ENCODE results near the gene AOX1. TPM values are rescaled to one million over a fixed set of nuclear protein-coding genes. Genes with fewer than 3 reads are reported as not detected.
"Not testable (repeated sequence)": the region's sequence is repeated elsewhere in the genome, so short reads cannot be mapped to it uniquely, and the experiment has no call there.

AOX1 gene
- total and polyA plus RNA-seq, 5 experiments from 2014 or later, result not detected

DNA sequence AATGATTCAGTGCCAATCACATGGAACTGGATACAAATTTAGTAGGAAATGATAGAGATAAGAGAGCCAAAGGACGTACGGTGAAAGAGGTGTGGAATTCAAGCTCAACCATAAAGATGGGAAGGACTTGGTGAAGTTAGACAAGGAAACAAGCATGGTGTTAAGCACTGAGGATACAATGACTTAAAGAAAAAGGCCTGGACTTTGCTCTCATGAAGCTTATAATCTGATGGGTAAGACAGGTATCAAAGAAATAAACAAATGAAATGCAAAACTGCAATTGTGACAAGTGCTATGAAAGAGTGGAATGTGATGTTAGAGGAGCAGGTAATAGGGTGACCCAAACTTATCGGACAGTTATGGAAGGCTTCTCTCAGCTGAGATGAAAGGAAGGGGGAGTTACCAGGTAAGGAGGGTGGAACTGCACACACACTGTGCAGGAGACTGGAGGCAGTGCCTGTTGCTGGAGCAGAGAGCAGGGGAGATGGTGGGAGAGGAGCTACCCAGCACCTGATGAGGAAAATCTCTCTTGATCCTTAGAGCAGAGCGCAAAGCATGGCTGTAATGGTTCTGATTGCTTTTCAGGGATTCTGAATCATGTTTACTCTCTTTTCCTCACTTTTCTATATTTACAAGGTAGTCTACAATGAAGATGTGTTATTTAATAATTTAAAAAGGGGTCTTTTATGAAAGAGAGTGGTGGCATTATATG is 118.3 kb downstream of the AOX1 start:
- Mint-ChIP-seq H3K9me3 (no peaks in the 10 kb centered on the region), H3K27me3 (peaks cover 0 to 9% (median 4%) of the 10 kb centered on the region in 5 donors), H3K4me1 (peaks cover 0 to 9% (median 2%) of the 10 kb centered on the region in 4 donors), H3K4me3 (no peak overlapping the region), H3K36me3 (no peaks in the 10 kb centered on the region), H3K27ac (no peak overlapping the region)
- ATAC-seq (no peak), DNase-seq (no peak)
- POLR2A ChIA-PET, result no interaction called here

- H3K27me3 Mint-ChIP-seq, result peaks cover 0 to 9% (median 4%) of the 10 kb centered on the region in 5 donors
- peak overlapping the region in 2 of 10 donors; percentile 7 to 39 for H3K27ac Mint-ChIP-seq
- H3K4me3 Mint-ChIP-seq, result no peak overlapping the region
- no peak for DNase-seq
- peaks cover 0 to 6% (median 2%) of the 10 kb centered on the region in 4 donors for H3K4me1 Mint-ChIP-seq
- no peaks in the 10 kb centered on the region for H3K9me3 Mint-ChIP-seq
- no peak for ATAC-seq
- POLR2A ChIA-PET, result interaction anchor here (0.6 kb wide), 1 partner anchor 105 kb away, joined by 3 read pairs; no protein-coding TSS in a partner anchor
- H3K36me3 Mint-ChIP-seq, result no peaks in the 10 kb centered on the region
Measured at GRCh38 chr2:200705305-200706041, 119.7 kb downstream of the AOX1 start.

GRCh38 chr2:200708943-200709342 is 123.1 kb downstream of the AOX1 start:
- Mint-ChIP-seq H3K4me3 (no peak overlapping the region), H3K36me3 (no peaks in the 10 kb centered on the region), H3K27me3 (peaks cover 0 to 3% (median 0%) of the 10 kb centered on the region in 5 donors), H3K9me3 (no peaks in the 10 kb centered on the region), H3K27ac (no peak overlapping the region), H3K4me1 (peaks cover 2 to 15% (median 10%) of the 10 kb centered on the region in 4 donors)
- POLR2A ChIA-PET, result no interaction called here
- no peak for DNase-seq
- ATAC-seq, result no peak

- H3K9me3 Mint-ChIP-seq, result no peaks in the 10 kb centered on the region
- peaks cover 2 to 18% (median 10%) of the 10 kb centered on the region in 4 donors for H3K4me1 Mint-ChIP-seq
- H3K36me3 Mint-ChIP-seq, result no peaks in the 10 kb centered on the region
- ATAC-seq (peak; percentile 98 to 99), DNase-seq (peak; percentile 74 to 97 (median 90))
- POLR2A ChIA-PET, result interaction anchor here (0.6 to 2.9 kb wide), 23 partner anchors 22 to 520 kb away, joined by 3 to 48 read pairs (median 4); partner anchors contain the start of genes BZW1, CLK1, NIF3L1 and ORC2
- H3K27ac Mint-ChIP-seq, result peak overlapping the region; percentile 98 to 100 (median 99)
- peaks cover 0 to 1% (median 0%) of the 10 kb centered on the region in 5 donors for H3K27me3 Mint-ChIP-seq
- peak overlapping the region; percentile 75 to 90 (median 84) for H3K4me3 Mint-ChIP-seq
Measured at GRCh38 chr2:200713003-200713703, 127.3 kb downstream of the AOX1 start.

DNA sequence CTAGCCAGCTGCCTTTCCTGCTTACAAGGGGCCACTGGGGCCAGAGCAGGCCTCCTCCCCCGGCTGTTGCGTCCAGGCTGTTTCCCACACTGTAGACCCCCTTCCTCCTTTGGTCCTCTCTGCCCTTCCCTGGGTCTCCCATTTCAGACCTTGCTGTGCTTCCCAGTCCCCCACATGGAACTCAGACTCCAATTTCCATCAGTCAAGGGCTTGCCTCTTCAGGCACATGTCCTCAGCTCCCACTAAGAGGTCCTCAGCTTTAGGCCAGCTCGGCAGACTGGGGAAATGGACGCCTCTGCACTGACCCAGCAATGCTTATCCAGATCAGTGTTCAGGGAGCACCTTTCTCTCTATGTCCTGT is 127.9 kb downstream of the AOX1 start:
- DNase-seq, result no peak

GRCh38 chr2:200715014-200715413 is 129.2 kb downstream of the AOX1 start:
- not testable (repeated sequence) for H3K36me3 Mint-ChIP-seq, H3K27ac Mint-ChIP-seq, H3K4me3 Mint-ChIP-seq, ATAC-seq, H3K27me3 Mint-ChIP-seq, H3K9me3 Mint-ChIP-seq, DNase-seq
- POLR2A ChIA-PET, result interaction anchor here (2.9 kb wide), 1 partner anchor 149 kb away, joined by 48 read pairs; the partner anchor contains the start of gene CLK1
- H3K4me1 Mint-ChIP-seq, result peaks cover 2 to 16% (median 10%) of the 10 kb centered on the region in 4 donors

More for the DNA sequence above, 127.9 kb downstream of the AOX1 start:
- Mint-ChIP-seq H3K36me3 (no peaks in the 10 kb centered on the region), H3K27ac (peak overlapping the region; percentile 98 to 100 (median 99)), H3K4me1 (peaks cover 2 to 18% (median 10%) of the 10 kb centered on the region in 4 donors), H3K27me3 (peaks cover 0 to 1% (median 0%) of the 10 kb centered on the region in 5 donors), H3K9me3 (no peaks in the 10 kb centered on the region), H3K4me3 (peak overlapping the region; percentile 75 to 90 (median 84))
- no peak for ATAC-seq
- POLR2A ChIA-PET, result interaction anchor here (0.7 to 2.9 kb wide), 16 partner anchors 89 to 519 kb away, joined by 3 to 48 read pairs (median 4); partner anchors contain the start of genes BZW1, CLK1, NIF3L1 and ORC2

- POLR2A ChIA-PET, result no interaction called here
- Mint-ChIP-seq H3K27ac (peak overlapping the region in 1 of 10 donors; percentile 12), H3K9me3 (peaks cover 0 to 5% (median 0%) of the 10 kb centered on the region in 9 donors), H3K4me3 (no peak overlapping the region), H3K36me3 (no peaks in the 10 kb centered on the region), H3K4me1 (peaks cover 2 to 16% (median 10%) of the 10 kb centered on the region in 4 donors), H3K27me3 (no peaks in the 10 kb centered on the region)
- DNase-seq (no peak), ATAC-seq (no peak)
Measured at GRCh38 chr2:200716386-200716785, 130.6 kb downstream of the AOX1 start.

Other genes with a start within 250 kb of the AOX1 start
- gene KCTD18, start 75.9 kb upstream of the AOX1 start, total RNA-seq, result 10 to 100 TPM; 19.1 to 19.6 TPM
- gene KCTD18, start 75.9 kb upstream of the AOX1 start, polyA plus RNA-seq, result 10 to 100 TPM; 12.6 to 16.5 (median 14.0) TPM
- gene SGO2, start 59.8 kb upstream of the AOX1 start, total RNA-seq, result 1 to 10 TPM; 3.4 to 4.9 TPM
- gene SGO2, start 59.8 kb upstream of the AOX1 start, polyA plus RNA-seq, result 1 to 10 TPM in 2 of 3 donors, under 1 TPM in 1; 0.66 to 2.4 (median 2.4) TPM
- gene BZW1, start 225.9 kb downstream of the AOX1 start, total RNA-seq, result 100 to 1,000 TPM; 175 to 204 TPM
- 100 to 1,000 TPM; 222 to 285 (median 243) TPM for gene BZW1, start 225.9 kb downstream of the AOX1 start, polyA plus RNA-seq

Measured in naive thymus-derived CD8-positive, alpha-beta T cell (primary cell).